GM12878 (cell line): ENCODE results near the gene CACNG4.
"Not testable (repeated sequence)": the region's sequence is repeated elsewhere in the genome, so short reads cannot be mapped to it uniquely, and the experiment has no call there.

Source experiments
- CTCF ChIP-seq, 3 experiments: IDR thresholded peaks in 2 of 3; conservative IDR thresholded peaks in 1 of 3; 2 replicates each; pipeline ENCODE4 v1.5.1; 2011; ENCODE audit warnings: low read depth in 3 of 3, low read length in 3 of 3, mild to moderate bottlenecking in 3 of 3, control low read depth in 2 of 3, moderate library complexity in 2 of 3, inconsistent platforms in 1 of 3, mixed read lengths in 1 of 3; ENCODE audit not compliant: control insufficient read depth in 2 of 3, insufficient read depth in 1 of 3; ENCODE audit errors: extremely low read depth in 1 of 3
- EED ChIP-seq: sonication (generic); IDR thresholded peaks from 2 replicates; pipeline ENCODE4 v1.6.1; 2016; ENCODE audit warnings: antibody characterized with exemption, low read depth
- EGR1 ChIP-seq, 2 experiments: IDR thresholded peaks; 1 replicate in 1 of 2; 2 replicates in 1 of 2; pipeline ENCODE4 v1.6.1; 2011 to 2012; ENCODE audit warnings: low read depth in 2 of 2, low read length in 2 of 2, borderline replicate concordance in 1 of 2, mild to moderate bottlenecking in 1 of 2, moderate library complexity in 1 of 2
- JUNB ChIP-seq: IDR thresholded peaks from 2 replicates; pipeline ENCODE4 v1.6.1; 2016; ENCODE audit warnings: antibody characterized with exemption, mild to moderate bottlenecking
- NRF1 ChIP-seq: conservative IDR thresholded peaks from 2 replicates; pipeline ENCODE4 v1.6.1; 2011; ENCODE audit warnings: mild to moderate bottlenecking, low read depth, low read length, improper control_type of control experiment
- POLR2A ChIP-seq: IDR thresholded peaks from 2 replicates; pipeline ENCODE4 v1.6.1; 2011; ENCODE audit warnings: low read depth, mild to moderate bottlenecking, low read length
- SUZ12 ChIP-seq: fragments of 200-600 bp; sonication (generic); IDR thresholded peaks from one replicate; pipeline ENCODE4 v1.6.1; 2018; ENCODE audit warnings: antibody characterized with exemption, mild to moderate bottlenecking; ENCODE audit not compliant: unreplicated experiment
- USF2 ChIP-seq: IDR thresholded peaks from 2 replicates; pipeline ENCODE4 v1.6.1; 2011; ENCODE audit warnings: low read depth, low read length, improper control_type of control experiment, borderline replicate concordance
- ZNF274 ChIP-seq: IDR thresholded peaks from one replicate; pipeline ENCODE4 v1.8.0; 2011; ENCODE audit not compliant: insufficient read length, insufficient read depth

DNA sequence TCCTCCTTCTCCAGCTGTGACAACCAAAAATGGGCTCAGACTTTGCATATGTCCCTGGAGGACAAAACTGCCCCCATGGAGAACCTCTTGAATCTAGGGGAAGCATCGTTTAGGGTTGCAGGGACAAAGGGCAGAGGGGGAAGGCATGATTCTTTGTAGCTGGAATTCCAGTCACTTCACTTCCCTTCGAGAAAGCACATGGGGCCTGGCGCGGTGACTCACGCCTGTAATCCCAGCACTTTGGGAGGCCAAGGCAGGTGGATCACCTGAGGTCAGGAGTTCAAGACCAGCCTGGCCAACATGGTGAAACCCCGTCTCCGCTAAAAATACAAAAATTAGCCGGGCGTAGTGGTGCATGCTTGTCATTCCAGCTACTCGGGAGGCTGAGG, 7.9 kb downstream of the CACNG4 start:
- not testable (repeated sequence) for TF ChIP-seq CTCF (IDR thresholded peaks at IDR 0.05 in 2 of 3, conservative IDR thresholded peaks at IDR 0.05 in 1 of 3; ENCODE audit: control insufficient read depth in 2 of 3, extremely low read depth in 1 of 3, insufficient read depth in 1 of 3, low read depth in 3 of 3, low read length in 3 of 3); ZNF274; USF2; EGR1 (IDR thresholded peaks at IDR 0.05; ENCODE audit: borderline replicate concordance in 1 of 2, low read depth in 2 of 2, low read length in 2 of 2); NRF1; EED; JUNB; POLR2A; SUZ12
